Measurements from ENCODE around the gene RGS3. TPM values are rescaled to one million over a fixed set of nuclear protein-coding genes. Genes with fewer than 3 reads are reported as not detected.

The RGS3 gene
- polyA plus RNA-seq, 2 of the 4 experiments (the other 2 are of a cell fraction): 19.6 to 22.9 TPM

- DNase-seq (ENCODE audit: low read depth in 1 of 2, low spot score in 1 of 2): no peak
- no peak for ATAC-seq
- peak overlapping the region in 1 of 2 experiments; percentile 35; a peak in 1 of 6 replicates for H3K27ac ChIP-seq
- TF ChIP-seq MAX (IDR thresholded peaks at IDR 0.05) (no peak), USF2 (IDR thresholded peaks at IDR 0.05) (no peak), KDM5A (IDR thresholded peaks at IDR 0.05) (no peak), MAZ (IDR thresholded peaks at IDR 0.05; ENCODE audit: borderline replicate concordance, low read depth, low read length) (no peak), ELK1 (IDR thresholded peaks at IDR 0.05; ENCODE audit: low read depth, low read length) (no peak), MAFK (IDR thresholded peaks at IDR 0.05; ENCODE audit: partially characterized antibody) (no peak), PHF8 (IDR thresholded peaks at IDR 0.05; ENCODE audit: borderline replicate concordance, low read depth) (no peak)
- no peak overlapping the region for H3K4me3 ChIP-seq
- H3K4me1 ChIP-seq: peaks cover 7% of the 10 kb centered on the region
- no peak for FAIRE-seq
- no peaks in the 10 kb centered on the region for H3K9me3 ChIP-seq
- H3K4me2 ChIP-seq: no peak overlapping the region
- 86% methylated on average over 5 of the region's 5 CpGs for WGBS (ENCODE audit: missing lambda C conversion rate)
- CTCF ChIA-PET: interaction anchor here (0.6 to 31.8 kb wide), 7 partner anchors 10 to 155 kb away, joined by 3 to 1349 read pairs (median 6); no protein-coding TSS in a partner anchor
- POLR2A ChIA-PET: interaction anchor here (1.1 kb wide), 1 partner anchor 21 kb away, joined by 7 read pairs; no protein-coding TSS in a partner anchor
Observed at GRCh38 chr9:113601656-113602055, 138.1 kb downstream of the RGS3 start.

GRCh38 chr9:113602126-113603047 lies 138.9 kb downstream of the RGS3 start:
- DNase-seq (ENCODE audit: low read depth in 1 of 2, low spot score in 1 of 2) (no peak), ATAC-seq (peak; percentile 43 to 46; a peak in 4 of 6 replicates), FAIRE-seq (no peak)
- no peaks in the 10 kb centered on the region for H3K9me3 ChIP-seq
- ChIA-PET POLR2A (interaction anchor here (1.0 to 1.1 kb wide), 2 partner anchors 8 to 21 kb away, joined by 7 to 8 read pairs; no protein-coding TSS in a partner anchor), CTCF (interaction anchor here (0.6 to 31.8 kb wide), 10 partner anchors 9 to 156 kb away, joined by 3 to 1349 read pairs (median 6); no protein-coding TSS in a partner anchor)
- no peak overlapping the region for H3K4me2 ChIP-seq
- H3K27ac ChIP-seq: peak overlapping the region in 1 of 2 experiments; percentile 35; a peak in 1 of 6 replicates
- WGBS (ENCODE audit: missing lambda C conversion rate): 78% methylated on average over 14 of the region's 17 CpGs
- H3K4me1 ChIP-seq: peaks cover 7% of the 10 kb centered on the region
- TF ChIP-seq ZFP36 (IDR thresholded peaks at IDR 0.05; ENCODE audit: borderline replicate concordance, partially characterized antibody) (no peak), CEBPB (IDR thresholded peaks at IDR 0.05) (no peak), EHMT2 (IDR thresholded peaks at IDR 0.05; ENCODE audit: low read depth) (no peak), NFE2L2 (conservative IDR thresholded peaks at IDR 0.05; ENCODE audit: low read length) (no peak), FOSL2 (IDR thresholded peaks at IDR 0.05) (no peak), FOSL2 (CRISPR knock-in tag; IDR thresholded peaks at IDR 0.05) (no peak), NR3C1 (IDR thresholded peaks at IDR 0.05) (no peak), HOXB5 (CRISPR knock-in tag; IDR thresholded peaks at IDR 0.05) (no peak), MAFK (IDR thresholded peaks at IDR 0.05; ENCODE audit: partially characterized antibody) (no peak), JUNB (IDR thresholded peaks at IDR 0.05) (no peak), NPAS2 (CRISPR knock-in tag; IDR thresholded peaks at IDR 0.05; ENCODE audit: borderline replicate concordance) (no peak)
- TF ChIP-seq, protein P1, sequence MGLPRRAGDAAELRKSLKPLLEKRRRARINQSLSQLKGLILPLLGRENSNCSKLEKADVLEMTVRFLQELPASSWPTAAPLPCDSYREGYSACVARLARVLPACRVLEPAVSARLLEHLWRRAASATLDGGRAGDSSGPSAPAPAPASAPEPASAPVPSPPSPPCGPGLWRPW (IDR thresholded peaks at IDR 0.05): no peak
- H3K4me3 ChIP-seq: no peak overlapping the region

DNA sequence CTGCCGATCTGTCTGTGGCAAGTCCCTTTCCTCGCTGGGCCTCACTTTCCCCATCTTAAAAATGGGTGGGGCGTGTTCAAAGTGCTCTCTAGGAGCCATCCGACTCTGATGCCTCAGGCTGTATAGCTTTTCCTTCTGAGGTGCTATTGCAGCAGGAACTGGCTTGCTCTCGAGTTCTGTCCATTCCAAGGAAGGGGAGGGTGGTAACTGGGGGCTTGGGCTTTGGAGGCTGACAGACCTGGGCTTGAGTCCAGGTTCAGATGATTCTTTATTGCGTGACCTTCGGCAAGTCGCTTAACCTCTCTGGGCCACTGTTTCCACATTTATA lies 139.5 kb downstream of the RGS3 start:
- Histone ChIP-seq H3K4me1 (peaks cover 7% of the 10 kb centered on the region), H3K4me2 (no peak overlapping the region), H3K4me3 (no peak overlapping the region), H3K27ac (no peak overlapping the region), H3K9me3 (no peaks in the 10 kb centered on the region)
- CTCF ChIA-PET: interaction anchor here (1.1 to 31.8 kb wide), 4 partner anchors 8 to 157 kb away, joined by 4 to 1349 read pairs (median 90); no protein-coding TSS in a partner anchor
- FAIRE-seq: no peak
- WGBS (ENCODE audit: missing lambda C conversion rate): 80% methylated on average over 8 of the region's 8 CpGs
- ATAC-seq: no peak
- TF ChIP-seq CHD2 (IDR thresholded peaks at IDR 0.05; ENCODE audit: low read length, partially characterized antibody): no peak
- TF ChIP-seq GATA3 (IDR thresholded peaks at IDR 0.05; ENCODE audit: borderline replicate concordance): no peak
- no peak for TF ChIP-seq ZC3H11A (IDR thresholded peaks at IDR 0.05)
- TF ChIP-seq HEYL (CRISPR knock-in tag; IDR thresholded peaks at IDR 0.05): no peak
- no peak for TF ChIP-seq FOSL2 (IDR thresholded peaks at IDR 0.05)
- TF ChIP-seq FOSL2 (CRISPR knock-in tag; IDR thresholded peaks at IDR 0.05): no peak
- TF ChIP-seq NFE2L2 (conservative IDR thresholded peaks at IDR 0.05; ENCODE audit: low read length): no peak
- TF ChIP-seq TFCP2L1 (CRISPR knock-in tag; IDR thresholded peaks at IDR 0.05): no peak
- TF ChIP-seq MYC (IDR thresholded peaks at IDR 0.05; ENCODE audit: borderline replicate concordance, low read length): no peak
- TF ChIP-seq JUNB (IDR thresholded peaks at IDR 0.05): no peak
- TF ChIP-seq ZFP36 (IDR thresholded peaks at IDR 0.05; ENCODE audit: borderline replicate concordance, partially characterized antibody): no peak
- no peak for TF ChIP-seq RFX5 (IDR thresholded peaks at IDR 0.05)
- TF ChIP-seq FOXS1 (CRISPR knock-in tag; IDR thresholded peaks at IDR 0.05): no peak
- TF ChIP-seq RNF2 (IDR thresholded peaks at IDR 0.05; ENCODE audit: borderline replicate concordance, low read depth): no peak
- no peak for DNase-seq (ENCODE audit: low read depth in 1 of 2, low spot score in 1 of 2)
- POLR2A ChIA-PET: interaction anchor here (1.0 to 1.4 kb wide), 4 partner anchors 9 to 193 kb away, joined by 3 to 8 read pairs (median 5); partner anchors contain the start of genes C9orf43 and POLE3

Data from A549 (cell line).